NCI-H82 (cell line): ENCODE data around the gene MRPL37.
"Not testable (repeated sequence)": the region's sequence is repeated elsewhere in the genome, so short reads cannot be mapped to it uniquely, and the experiment has no call there.

Experiments used
- DNase-seq: peaks from one replicate; lab custom pipeline; 2025; lab: John Stamatoyannopoulos, UW

Gene MRPL37

GRCh38 chr1:54172614-54173599 lies 27.1 kb upstream of the MRPL37 start:
- DNase-seq, result no peak

DNA sequence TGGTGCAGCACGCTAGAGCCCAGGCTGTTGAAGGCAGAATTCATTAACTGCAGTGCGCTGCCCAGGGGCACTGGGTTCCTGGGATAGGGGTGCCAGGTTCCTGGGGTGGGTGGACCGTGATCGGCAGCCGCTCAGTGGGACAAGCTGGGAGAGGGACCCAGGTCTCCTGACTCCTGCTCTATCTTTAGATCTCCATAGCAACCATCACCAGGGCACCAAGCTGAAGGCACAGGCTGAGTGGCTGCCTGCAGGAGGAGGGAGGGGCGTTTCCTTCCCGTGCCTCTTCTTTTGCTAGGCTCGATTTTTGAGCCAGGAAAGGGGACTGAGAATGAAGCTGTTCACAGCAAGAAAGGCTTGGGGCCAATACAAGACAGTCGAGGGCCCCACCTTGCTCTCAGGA lies 26.3 kb upstream of the MRPL37 start:
- DNase-seq, result no peak

GRCh38 chr1:54174106-54174505 lies 25.9 kb upstream of the MRPL37 start:
- DNase-seq, result no peak

DNA sequence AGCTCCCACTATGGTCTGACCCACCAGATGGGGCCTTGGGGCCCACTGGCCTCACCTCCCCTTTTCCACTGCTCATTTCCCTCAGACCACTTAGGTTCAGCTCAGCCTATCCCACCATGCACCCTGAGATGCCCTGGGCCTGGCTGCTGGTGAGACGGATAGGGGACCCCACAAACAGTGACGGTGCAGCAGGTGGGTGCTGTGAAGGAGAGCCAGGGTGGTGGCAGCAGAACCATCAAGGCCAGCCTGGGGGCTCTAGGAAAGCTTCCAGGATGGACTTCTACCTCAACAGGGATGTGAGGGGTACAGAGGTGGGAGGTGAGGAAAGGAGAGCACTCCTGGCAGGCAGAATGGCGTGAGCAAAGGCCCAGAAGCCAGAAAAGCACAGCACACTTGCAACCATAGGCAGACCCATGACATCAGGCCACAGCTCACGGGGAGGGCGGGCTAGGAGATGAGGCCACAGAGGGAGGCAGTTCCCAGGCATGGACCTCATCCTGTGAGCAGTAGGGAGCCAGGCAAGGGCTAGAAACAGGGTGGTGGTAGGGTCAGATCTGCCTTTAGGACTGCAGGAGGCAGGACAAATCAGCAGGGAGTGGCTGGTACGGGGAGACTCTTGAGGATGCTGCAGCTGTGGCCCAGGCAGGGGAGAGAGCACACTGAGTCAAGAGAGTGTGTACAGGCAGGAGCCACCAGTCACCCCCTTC lies 23.2 kb upstream of the MRPL37 start:
- DNase-seq, result no peak

- no peak for DNase-seq
These were observed 22.2 kb upstream of the MRPL37 start for GRCh38 chr1:54177726-54178125.

DNA sequence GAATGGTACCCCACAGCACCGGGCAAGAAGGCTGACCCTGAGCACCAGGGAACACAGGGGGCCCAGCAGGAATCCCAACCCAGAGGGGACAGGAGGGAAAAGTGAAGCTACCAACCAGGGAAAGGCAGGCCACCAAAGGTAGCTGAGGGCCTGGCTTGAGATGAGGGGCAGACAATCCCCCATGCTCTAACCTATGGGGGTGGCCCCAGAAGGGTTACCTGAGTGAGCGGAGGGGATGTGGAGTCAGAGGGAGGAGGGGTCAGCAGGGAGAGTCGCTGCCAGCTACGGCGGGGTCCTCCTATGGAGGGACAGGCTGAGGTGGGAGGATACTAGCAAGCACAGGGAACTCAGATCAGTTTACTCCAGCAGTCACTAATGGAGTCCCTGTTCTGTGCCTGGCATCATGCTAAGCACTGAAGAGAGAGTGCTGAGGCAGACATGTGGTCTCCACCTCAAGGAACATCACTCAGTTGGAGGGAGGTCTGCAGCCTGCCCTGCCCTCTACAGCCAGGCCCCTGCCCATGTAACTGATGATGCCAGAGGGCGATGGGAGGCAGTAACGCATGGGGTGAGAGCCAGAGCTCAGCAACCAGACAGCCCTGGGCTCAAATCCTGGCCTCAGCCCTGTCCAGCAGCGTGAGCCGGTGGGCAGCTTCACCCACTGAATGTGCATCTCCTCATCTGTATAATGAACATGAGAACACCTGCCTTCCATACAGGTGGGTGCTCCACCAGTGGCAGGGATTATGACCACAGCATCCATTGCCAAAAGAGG lies 21.5 kb upstream of the MRPL37 start:
- DNase-seq, result no peak

GRCh38 chr1:54180701-54181360 lies 19.1 kb upstream of the MRPL37 start:
- DNase-seq, result peak; percentile 98

DNA sequence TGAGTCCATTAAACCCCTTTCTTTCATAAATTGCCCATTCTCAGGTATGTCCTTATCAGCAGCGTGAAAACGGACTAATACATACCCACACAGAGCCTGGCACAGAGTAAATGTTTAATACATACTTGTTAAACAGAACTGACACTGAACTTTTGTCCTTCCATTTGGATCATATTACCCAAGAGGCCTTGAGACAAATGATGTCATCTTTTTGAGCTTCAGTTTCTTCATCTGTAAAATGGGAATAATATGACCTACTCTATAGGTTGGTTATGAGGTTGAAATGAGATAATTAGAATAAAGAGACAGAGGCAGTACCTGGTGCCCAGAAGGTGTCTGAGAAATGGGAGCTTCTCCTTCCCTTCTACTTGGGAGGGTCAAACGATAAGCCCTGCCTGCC lies 13.9 kb upstream of the MRPL37 start:
- no peak for DNase-seq

DNA sequence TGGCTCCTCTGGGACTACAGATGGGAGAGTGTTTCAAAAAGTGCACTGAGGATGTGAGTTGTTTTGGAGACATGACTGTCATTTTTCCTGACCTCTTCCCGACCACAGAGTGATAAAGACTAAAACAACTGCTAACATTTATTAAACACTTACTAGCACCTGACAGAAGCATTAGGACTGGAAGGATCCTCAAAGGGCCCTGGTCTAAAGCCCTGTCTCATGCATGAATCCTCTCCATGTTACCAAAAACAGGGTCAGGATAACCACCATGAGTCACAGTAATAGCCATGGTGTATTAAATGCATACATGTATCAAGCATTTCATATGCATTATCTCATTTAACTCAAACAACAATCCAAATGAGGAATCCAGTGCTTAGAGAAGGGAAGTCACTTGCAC lies 11.7 kb upstream of the MRPL37 start:
- DNase-seq, result no peak

GRCh38 chr1:54190526-54190925 lies 9.4 kb upstream of the MRPL37 start:
- peak; percentile 42 for DNase-seq

DNA sequence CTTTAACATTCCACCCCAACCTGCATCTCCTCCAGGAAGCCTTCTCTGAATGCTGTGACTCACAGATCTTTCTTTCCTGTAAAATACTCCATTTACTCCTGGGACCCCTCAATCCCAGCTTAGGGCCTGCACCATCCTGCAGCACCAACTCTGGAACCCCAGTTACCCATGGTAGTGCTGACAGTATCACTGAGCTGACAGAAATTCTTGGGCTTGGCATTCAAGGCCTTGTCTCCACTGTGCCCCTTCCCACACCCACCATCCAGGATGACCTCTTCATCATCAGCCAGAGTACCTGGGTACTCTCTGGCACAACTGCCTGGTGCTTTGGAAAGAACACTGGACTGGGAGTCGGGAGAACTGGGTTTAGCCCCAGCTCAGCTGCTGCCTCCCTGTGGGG lies 8.4 kb upstream of the MRPL37 start:
- no peak for DNase-seq

DNA sequence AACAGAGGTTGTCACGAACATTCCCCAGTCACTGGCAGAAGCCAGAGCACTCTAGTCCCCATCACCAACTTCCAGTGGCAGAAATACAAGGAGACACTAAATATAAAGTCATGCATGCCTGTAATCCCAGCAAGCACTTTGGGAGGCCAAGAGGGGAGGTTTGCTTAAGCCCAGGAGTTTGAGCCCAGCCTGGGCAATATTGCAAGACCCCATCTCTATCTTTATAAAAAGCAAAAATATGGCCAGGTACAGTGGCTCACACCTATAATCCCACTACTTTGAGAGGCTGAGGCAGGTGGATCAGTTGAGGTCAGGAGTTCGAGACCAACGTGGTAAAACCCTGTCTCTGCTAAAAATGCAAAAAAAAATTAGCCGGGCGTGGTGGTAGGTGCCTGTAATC lies 6.5 kb upstream of the MRPL37 start:
- no peak for DNase-seq

- DNase-seq, result peak; percentile 70
These were observed 709 bp upstream of the MRPL37 start for GRCh38 chr1:54199151-54199764.

GRCh38 chr1:54200519-54200997 lies 591 bp downstream of the MRPL37 start:
- no peak for DNase-seq

DNA sequence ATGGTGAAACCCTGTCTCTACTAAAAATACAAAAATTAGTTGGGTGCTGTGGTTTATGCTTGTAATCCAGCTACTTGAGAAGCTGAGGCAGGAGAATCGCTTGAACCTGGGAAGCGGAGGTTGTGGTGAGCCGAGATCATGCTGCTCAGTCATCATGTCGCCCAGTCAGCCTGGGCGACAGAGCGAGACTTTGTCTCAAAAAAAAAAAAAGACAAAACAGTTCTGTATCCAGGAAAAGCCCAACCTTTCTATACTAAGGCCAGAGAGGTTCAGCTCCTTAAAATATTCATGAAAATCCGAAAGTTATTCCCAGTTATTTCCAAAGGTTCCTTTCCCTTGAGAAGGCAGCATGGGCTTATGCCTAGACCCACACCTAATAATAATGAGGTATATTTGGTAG lies 4.2 kb downstream of the MRPL37 start:
- DNase-seq, result no peak

DNA sequence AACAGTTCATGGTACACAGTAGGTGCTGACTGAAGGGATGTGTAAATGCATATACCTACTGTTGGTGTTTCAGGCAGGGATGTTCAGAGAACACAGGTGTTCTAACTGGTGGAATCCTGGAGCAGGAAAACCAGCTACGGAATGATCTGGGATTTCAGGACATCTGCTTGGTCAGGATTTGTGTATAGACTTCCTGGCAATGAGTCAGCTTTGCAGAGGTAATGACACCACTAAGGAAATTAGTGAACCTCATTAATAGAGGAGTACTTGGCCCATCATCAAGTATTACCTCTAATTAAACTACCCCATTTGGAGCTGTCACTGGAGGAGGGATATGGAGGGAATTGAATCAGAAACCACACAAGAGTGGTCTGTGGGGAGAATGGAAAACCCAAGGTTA lies 7.3 kb downstream of the MRPL37 start:
- DNase-seq, result peak; percentile 55

- DNase-seq, result not testable (repeated sequence)
These were observed 7.9 kb downstream of the MRPL37 start for GRCh38 chr1:54207896-54208295.

- no peak for DNase-seq
These were observed 12.9 kb downstream of the MRPL37 start for GRCh38 chr1:54212872-54213271.

- no peak for DNase-seq
These were observed 15.6 kb downstream of the MRPL37 start for GRCh38 chr1:54215523-54215922.

- peak; percentile 41 for DNase-seq
These were observed 19.1 kb downstream of the MRPL37 start for GRCh38 chr1:54218883-54219687.

- no peak for DNase-seq
These were observed 19.7 kb downstream of the MRPL37 start for GRCh38 chr1:54219688-54220003.
